HG03135 (cell line): ENCODE measurements around the gene PPP2R5B.

Experiments
- ATAC-seq: cut with Tn5 transposase; IDR thresholded peaks from one replicate; pipeline ENCODE4 v1.9.1; 2021; ENCODE audit warnings: mild to moderate bottlenecking, moderate library complexity; ENCODE audit not compliant: unreplicated experiment

Gene PPP2R5B

DNA sequence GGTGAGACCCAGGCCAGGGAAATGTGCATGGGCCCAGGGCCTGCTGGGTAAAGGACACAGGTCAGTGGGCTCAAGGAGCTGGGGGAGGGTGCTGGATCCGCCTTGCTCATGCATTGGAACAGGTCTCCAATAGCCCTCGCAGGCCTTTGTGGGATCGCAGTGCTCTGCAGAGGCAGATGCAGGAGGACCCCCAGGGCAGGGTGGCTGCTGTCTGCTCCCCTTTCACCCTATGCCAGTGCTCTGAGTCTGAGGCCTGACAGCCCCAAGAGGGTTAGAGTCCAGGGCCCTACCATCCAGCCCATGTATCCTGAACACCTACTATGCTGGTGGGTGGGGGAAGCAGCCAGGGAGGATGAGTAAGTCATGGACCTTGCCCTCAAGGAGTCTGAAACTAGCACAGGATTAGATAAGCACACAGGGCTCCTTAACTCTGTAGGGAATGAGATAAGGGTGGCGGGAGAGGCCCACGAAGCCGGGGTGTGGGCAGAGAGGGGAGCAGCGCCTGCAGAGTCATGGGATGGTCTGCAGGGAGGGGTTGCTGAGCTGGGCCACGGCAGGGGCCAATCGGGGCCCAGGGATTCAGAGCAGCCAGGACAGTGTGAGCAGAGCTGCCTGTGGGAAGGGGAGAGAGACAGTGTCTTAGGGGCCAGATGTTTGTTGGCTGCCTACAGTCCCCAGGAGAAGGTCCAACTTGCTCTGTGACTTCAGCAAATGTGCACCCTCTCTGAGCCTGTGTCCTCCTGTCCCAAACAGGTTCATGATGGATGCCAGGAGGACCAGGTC, 35.6 kb upstream of the PPP2R5B start:
- no peak for ATAC-seq

DNA sequence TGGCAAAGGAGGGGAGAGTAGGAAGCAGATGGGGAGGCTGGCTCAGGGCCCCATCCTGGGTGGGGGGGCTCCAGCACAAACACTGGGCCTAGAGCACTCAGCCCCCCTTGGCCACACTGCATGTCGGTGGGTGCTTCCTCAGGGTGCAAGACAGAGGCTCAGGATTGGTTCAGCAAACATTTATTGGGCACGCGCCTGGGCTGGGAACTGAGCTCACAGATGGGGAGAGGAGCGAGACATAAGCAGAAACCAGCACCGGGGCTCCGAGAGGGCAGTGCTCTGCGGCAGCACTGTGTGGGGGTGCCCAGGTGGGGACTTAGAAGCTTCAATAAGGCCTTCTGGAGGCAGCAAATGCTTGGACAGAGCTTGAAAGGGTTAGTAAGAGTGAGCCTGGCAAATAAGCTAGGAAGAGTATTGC, 34.0 kb upstream of the PPP2R5B start:
- ATAC-seq, result no peak

DNA sequence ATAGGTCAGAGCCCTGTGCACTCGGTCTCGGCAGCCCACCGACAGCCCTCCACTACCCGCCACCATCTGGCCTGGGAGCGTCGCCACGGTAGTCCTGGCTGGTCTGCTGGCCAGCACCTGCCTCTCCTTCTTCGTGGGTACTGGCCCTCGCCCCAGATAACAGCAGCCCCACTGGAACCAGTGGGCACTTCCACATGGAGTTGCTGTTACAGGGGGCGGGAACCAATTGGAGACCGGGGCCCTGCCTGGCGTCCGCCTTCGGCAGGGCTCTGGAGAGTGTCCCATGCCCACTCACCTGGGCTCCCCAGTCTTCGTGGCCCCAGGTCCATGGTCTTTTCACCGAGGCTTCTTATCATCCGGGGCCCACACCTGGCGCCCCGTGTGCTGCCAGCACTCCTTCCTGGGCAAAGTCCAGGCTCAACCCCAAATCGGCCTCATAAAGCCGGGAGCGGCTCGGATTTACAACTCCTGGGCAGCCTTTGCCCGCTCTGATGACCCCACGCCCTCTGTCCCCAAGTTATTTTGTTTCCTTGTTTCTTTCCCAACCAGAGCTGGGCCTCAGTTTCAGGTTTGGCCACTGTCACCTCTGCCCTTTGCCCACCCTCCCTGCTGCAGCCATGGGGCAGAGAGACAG, 33.2 kb upstream of the PPP2R5B start:
- ATAC-seq, result no peak

DNA sequence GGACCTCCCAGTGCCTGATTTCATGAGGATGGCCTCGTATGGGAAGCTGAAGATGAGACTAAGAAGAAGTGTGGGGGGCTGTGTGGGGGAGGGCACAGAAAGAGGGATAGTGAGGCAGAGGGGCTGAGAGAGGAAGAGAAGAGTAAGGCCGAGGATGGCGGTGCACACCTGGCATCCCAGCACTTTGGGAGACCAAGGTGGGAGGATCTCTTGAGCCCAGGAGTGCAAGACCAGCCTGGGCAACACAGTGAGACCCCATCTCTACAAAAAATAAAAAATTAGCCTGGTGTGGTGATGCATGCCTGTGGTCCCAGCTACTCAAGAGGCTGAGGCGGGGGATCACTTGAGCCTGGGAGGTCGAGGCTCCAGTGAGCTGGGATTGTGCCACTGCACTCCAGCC, 32.6 kb upstream of the PPP2R5B start:
- ATAC-seq, result no peak

DNA sequence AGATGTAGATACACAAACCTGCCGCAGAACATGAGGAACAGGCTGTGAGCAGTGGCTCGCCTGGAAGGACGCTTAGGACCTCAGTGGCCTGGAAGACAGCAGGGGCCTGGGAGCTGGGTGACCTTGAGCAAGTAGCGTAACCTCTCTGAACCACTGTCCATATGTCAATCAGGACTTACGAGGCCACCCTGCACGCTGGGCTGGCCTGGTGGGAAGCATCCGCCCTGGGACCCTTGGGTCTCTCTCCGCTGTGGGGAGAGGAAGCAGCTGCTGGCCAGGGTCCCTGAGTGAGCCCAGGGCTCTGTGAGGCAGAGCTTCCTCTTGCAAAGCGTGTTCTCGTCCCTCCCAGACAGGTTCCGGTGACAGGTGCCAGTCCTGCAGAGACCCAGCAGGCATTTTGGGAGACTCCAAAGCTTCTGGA, 32.1 kb upstream of the PPP2R5B start:
- ATAC-seq, result no peak

DNA sequence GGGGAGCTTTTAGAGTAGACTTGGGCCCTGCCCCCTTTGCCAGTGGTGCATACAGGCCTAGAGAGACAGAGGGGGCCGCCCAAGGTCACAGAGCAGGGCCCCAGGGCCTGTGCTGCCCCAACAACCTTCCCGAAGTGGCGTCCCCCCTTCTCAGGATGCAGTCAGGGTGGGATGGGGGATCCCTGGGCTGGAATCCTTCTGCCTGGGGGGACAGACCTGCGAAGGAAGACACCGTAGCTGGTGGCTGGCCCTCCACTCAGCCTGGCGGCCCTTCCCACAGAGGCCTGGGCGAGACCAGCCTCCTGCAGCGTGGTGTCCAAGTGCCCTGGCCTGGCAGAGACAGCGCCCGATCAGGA, 31.7 kb upstream of the PPP2R5B start:
- no peak for ATAC-seq

DNA sequence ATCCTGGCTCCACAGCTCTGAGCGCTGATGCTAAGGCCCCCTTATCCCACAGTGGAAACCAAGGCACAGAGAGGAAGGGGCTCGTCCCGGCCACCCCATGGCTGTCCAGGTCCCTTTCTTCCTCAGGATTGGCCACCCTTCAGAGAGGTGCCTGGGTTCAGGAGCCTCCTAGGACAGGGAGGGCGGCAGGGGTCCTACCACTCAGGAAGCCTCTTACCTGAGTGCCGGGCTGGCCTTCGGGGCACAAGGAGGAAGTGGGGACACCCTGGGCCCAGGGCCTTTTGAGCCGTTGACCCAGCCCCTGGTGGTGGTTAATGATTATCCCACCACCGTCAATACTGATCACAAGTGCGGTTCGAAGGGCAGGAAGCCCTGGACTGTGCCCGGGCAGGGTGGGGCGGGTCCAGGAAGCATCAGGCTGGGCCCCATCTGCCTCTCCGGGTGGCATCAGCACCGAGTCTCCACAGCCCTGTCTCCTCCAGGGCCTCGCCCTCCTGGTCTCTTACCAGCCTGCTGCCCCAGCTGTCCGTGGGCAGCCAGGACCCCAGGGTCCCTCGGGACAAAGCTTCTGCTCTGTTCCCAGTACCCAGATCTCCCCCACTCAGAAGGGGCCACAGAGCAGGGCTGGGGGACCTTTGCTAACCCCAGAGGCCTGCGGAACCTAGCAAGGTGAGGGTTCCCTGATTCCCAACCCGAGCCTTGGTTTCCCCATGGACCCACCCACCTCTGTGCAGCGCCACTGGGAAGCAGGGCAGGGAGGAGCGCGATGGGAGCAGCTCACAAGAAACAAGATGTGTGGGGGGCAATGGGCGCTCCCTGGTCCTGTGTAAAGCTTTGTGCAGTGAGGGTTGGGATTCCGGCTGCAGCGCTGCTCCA, 31.1 kb upstream of the PPP2R5B start:
- ATAC-seq, result no peak

DNA sequence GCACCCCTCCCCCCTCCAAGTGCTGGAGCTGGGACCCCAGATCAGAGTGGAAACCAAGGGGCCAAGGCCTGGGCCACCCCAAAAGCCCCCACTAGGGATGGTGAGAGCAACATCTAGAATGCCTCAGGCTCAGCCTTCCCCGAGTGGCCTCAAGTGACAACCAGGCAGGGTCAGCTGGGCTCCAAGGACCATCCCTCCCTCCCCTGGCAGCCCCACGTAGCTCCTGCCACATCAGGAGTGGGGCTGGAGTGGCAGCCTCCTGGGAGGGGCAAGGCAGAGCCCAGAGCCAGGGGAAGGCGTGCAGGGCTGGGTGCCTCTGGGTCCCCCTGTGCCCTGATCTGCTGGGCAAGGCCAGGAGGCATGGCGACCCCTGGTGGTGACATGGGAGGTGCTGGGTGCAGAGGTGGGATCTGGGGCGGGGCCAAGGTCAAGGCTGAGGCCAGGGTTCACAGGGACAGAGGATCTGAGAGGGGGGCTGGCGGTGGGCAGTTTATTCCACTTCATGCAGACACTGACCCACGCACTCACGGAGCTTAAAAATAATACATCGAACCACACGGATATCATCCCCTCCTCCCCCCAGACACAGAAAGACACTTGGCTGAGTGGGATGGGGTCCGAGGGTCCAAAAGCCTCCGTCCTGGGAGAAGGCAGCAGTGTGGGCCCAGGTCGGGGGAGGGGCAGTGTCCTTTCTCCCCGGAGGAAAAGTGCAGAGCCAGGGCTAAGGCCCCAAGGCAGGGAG, 30.2 kb upstream of the PPP2R5B start:
- ATAC-seq, result no peak

DNA sequence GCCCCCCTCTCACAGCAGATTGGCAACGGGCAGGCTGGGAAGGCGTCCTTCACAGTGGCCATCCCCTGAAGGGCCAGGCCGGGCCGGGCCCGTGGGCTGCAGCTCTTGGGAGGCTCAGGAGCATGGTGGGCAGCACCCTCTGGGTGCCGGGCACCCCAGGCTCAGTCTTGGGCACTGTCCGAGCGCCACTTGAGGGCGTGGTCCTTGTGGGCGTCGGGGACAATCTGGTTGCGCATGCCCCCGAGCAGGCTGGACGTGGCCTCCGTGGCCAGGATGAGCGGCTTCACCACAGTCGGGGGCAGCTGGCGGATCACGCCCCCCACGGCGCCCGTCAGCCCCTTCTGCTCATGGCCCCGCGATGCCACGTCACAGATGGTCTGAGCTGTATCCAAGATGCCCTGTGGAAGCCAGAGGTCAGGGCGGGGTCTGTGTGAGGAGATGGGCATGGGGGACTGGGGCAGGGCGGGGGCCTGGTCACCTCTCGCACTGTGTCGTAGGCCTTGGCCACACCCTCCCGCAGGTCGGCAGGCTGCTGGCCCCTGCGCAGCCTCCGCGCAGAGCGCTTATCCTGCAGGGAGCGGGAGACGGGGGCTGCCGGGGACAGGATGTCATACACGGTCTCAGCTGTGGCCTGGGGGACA, 29.6 kb upstream of the PPP2R5B start:
- no peak for ATAC-seq

DNA sequence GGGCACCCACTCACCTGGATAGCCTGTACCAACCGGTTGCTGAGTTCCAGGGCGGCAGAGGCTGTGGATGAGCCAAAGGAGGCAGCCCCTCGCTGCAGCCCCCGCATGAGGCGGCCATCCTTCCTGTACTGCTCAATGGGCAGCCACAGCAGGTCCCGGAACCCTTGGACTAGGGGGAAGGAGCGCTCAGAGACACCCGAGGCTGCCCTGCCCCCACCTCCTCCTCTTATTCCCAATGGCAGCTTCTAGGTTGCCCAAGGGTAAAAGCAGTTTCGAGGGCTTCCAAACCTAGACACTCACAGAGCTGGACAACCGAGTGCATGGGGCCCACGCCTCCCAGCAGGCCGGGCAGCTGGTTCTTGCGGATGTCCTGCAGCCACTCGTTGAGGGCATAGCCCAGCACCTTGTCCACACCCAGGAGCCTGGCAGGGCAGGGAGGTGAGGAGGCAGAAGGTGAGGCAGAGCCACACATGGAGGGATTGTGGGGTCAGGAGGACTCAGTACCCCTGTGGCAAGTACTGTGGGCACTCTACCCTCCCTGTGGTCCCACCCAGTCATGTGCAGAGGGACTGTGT, 28.0 kb upstream of the PPP2R5B start:
- ATAC-seq, result no peak

DNA sequence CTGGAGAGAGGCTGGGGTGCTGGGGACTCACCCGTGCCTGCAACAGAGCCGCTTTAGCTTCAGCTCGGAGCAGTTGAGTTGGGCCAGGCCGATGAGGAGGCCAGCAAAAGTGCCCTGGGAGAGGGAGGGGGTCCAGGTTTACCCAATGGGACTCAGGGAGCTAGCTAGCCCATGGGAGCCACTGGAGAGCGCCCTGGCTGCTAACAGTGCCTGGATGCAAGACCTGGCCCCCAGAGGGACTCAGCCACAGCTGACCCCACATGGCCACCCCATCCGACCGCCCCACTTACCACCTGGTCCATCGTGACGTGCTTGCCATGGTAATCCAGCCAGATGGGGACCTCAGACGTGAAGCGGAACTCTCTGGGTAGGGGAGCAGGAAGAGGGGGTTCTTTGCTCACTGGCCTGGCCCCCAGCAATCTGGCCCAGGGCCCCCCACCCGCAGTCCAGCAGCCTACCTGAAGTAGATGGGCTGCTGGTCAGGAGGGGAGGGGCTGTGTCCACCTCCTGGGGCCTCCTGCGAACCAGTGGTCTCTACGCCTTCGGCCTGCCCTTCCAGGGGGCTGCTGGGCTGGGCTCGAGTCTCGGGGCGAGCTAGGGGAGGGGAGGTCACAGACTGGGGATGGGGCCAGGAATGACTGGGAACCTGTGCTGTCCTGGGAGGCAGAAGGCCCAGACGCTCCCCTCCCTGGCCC, 27.0 kb upstream of the PPP2R5B start:
- ATAC-seq, result no peak

DNA sequence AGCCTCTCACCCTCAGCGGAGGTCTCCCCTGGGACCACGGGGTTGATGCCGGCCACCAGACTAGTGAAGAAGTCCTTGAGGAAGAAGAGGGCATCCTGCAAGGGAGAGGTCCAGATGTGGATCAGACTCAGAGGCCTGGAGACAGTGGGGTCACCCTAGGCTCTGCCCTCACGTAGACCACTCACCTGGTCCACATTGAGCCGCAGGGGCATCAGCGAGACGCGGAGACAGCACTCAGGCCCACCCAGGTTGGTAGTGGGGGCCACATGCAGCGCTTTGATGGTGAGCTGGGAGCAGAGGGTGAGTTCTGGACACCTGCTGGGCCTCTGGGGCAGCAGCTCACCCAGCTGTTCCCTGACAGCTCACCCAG, 26.4 kb upstream of the PPP2R5B start:
- ATAC-seq, result no peak

DNA sequence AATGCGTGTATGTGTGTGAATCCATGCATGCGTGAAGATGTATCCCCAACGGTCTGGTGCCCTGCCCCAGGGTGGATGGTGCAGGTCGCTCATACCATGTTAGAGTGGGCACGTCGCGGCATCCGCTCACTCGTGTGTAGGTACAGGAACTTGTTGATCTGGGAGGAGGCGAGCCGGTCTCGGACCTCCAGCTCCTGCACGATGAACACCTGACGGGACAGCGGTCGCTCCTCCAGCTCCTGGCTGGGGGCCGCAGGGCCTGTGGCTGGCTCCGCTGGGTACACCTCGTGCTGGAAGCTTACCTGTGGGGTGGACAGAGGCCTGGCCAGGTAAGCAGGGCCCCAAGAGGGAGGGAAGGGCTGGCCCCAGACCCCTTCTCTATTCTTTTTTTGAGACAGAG, 25.9 kb upstream of the PPP2R5B start:
- ATAC-seq, result no peak

DNA sequence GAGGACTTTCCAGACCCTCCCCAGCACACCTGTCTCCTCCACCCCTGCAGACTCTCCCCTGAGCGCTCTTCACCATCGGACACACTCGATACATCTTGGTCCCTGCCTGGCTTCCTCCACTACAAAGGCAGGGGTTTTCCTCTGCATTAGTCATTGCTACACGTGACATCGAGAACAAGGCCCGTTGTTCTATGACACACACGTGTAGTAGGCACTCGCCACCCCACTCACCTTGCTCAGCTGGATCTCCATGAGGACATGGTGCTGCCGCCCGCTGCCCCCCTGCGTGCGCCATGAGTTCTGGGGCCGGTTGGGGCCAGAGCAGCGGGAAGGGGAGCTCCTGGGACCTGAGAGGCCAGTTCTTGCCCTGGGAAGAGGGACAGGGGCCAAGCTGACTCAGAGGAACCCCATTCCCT, 24.2 kb upstream of the PPP2R5B start:
- no peak for ATAC-seq

DNA sequence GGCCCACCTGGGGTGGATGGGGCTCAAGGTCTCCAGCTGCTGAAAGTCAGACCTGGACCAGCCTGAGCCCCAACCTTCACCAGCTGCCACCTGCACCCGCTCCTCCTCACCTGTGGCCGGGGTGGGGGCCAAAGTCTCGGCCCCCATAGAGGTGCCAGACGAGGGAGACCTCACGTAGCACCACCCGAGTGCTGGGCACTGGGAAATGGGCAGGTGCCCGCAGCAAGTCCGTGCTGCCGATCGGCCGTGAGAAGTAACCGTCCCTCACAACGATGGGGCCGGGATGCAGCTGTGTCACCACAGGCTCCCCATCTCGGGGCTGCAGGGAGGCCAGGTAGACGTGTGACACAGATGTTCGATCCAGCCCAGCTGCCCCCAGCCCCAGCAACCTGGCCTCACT, 23.7 kb upstream of the PPP2R5B start:
- ATAC-seq, result no peak

DNA sequence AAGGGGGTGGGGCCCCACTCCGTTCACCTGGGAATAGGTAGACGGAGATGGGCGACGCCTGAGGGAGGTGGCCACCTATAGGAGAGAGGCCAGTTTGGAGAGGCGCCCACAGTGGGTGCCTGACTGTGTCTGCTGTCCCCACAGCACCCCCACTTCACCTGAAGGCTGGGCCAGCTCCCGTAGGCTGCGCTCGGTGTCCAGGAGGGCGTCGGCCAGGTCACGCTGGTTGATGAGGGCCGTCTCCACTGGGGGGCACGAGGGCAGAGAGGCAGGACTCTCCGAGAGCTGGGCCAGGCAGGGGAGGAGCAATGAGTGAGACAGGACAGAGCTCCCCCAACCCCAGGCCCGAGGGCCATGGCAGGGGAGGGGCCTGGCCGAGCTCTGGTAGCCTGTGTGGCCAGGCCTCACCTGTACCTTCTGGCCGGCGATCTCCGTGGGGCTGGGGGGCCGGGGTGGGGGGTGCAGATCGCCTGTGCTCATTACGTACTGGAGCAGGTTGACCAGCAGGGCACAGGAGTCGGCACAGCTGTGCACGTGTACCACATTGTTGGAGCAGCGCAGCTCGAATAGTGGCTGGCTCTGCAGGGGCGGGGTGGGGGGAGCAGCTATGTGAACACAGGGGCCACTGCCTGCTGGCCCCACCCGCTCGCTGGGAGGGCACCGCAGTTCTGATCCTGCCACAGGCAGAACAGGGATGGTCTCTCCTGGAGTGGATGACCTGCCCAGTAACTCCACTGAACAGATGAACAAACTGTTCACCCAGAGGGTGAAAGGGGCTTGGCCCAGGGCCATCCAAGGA, 22.2 kb upstream of the PPP2R5B start:
- no peak for ATAC-seq

DNA sequence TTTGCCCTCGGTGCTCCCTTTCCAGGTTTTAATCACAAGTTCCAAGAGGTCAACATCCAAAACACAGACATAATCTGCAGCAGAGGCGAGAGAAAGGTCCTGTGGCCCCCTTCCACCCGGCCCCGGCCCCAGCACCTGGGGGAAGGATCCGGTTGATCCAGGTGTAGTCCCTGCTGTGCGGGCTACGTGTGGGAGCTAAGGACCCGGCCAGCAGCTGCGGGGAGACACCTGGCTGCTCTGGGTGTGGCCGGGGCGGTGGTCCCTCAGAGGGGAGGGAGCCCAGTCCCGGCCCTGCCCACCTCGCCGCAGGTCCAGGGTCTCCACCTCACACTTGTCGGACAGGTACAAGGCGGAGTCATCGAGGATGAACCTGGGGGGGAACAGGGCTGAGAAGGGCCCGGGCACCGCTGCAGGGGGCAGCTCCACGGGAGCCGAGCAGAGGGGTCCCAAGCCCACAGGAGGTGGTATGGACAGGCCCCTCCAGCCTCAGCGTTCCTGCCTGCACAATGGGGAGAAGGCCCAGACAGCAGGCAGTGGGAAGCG, 21.1 kb upstream of the PPP2R5B start:
- no peak for ATAC-seq

DNA sequence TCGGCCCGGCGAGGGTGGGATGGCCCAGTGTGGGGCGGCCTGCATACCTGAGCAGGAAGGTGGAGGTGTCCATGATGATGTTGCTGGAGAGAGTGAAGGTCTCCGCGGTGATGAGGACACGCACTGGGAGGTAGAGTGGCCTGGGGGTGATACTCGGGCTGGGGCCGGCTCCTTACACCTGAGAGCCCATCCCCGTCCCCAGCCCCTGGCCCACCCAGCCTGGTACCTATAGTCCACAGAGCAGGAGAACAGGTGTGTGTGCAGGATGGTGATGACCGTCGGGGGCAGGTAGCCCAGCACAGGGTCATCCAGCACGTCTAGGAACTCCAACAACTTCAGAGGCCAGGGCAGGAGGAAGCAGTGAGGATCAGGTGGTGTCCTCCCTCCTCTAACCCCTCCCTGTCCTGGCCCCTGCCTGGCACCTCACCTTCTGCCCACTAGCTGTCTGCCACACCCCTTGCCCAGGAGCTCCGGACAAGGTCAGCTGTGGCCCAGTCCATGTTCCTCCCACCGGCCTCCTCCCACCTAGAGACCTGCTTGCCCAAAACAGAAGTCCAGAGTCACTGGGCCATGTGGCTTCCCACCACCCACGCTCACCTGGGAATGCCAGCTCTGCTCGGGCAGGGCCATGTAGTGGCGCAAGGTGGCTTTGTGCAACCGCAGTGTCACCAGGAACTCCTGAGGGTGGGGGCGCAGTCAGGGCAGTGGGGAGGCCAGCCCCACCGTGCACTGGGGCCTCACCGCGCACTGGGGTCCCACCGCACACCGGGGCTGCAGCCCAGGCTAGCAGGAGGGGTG, 18.8 kb upstream of the PPP2R5B start:
- ATAC-seq, result no peak
